H9 (cell line): ENCODE results near the gene TMOD1. TPM values are rescaled to one million over a fixed set of nuclear protein-coding genes. Genes with fewer than 3 reads are reported as not detected.
"Not testable (repeated sequence)": the region's sequence is repeated elsewhere in the genome, so short reads cannot be mapped to it uniquely, and the experiment has no call there.

ENCODE experiments used
- DNase-seq: peaks from one replicate; pipeline ENCODE4 v3.0.0-alpha.2; 2017
- H2AFZ ChIP-seq: one replicate; pipeline ENCODE4 v1.6.1; 2013; ENCODE audit warnings: mild to moderate bottlenecking, low read length, control low read depth, moderate library complexity
- H2AK5ac ChIP-seq: 2 replicates; pipeline ENCODE4 v1.6.1; 2013; ENCODE audit warnings: low read length, control low read depth, mixed read lengths; ENCODE audit not compliant: insufficient read length
- H2BK120ac ChIP-seq: one replicate; pipeline ENCODE4 v1.6.1; 2013; ENCODE audit warnings: low read depth, mild to moderate bottlenecking, low read length, control low read depth, inconsistent platforms; ENCODE audit not compliant: poor library complexity, severe bottlenecking
- H2BK12ac ChIP-seq: 2 replicates; pipeline ENCODE4 v1.6.1; 2013; ENCODE audit warnings: low read length, control low read depth, mixed read lengths, low read depth; ENCODE audit not compliant: insufficient read length
- H2BK15ac ChIP-seq: 2 replicates; pipeline ENCODE4 v1.6.1; 2013; ENCODE audit warnings: low read depth, low read length, control low read depth
- H2BK20ac ChIP-seq: one replicate; pipeline ENCODE4 v1.6.1; 2013; ENCODE audit warnings: low read depth, mild to moderate bottlenecking, low read length, control low read depth, inconsistent platforms; ENCODE audit not compliant: poor library complexity, severe bottlenecking
- H2BK5ac ChIP-seq: 2 replicates; pipeline ENCODE4 v1.6.1; 2013; ENCODE audit warnings: low read length, control low read depth, mixed read lengths; ENCODE audit not compliant: insufficient read length
- H3K14ac ChIP-seq: 2 replicates; pipeline ENCODE4 v1.6.1; 2013; ENCODE audit warnings: low read length, control low read depth; ENCODE audit not compliant: insufficient read depth
- H3K18ac ChIP-seq: 2 replicates; pipeline ENCODE4 v1.6.1; 2013; ENCODE audit warnings: low read depth, mild to moderate bottlenecking, mixed read lengths, low read length, control low read depth; ENCODE audit not compliant: insufficient read length
- H3K23ac ChIP-seq: 2 replicates; pipeline ENCODE4 v1.6.1; 2013; ENCODE audit warnings: low read length, control low read depth, mixed read lengths, low read depth; ENCODE audit not compliant: insufficient read length
- H3K23me2 ChIP-seq: 2 replicates; pipeline ENCODE4 v1.6.1; 2013; ENCODE audit warnings: low read depth, mild to moderate bottlenecking, mixed read lengths, low read length, control low read depth; ENCODE audit not compliant: insufficient read length, poor library complexity, severe bottlenecking
- H3K27ac ChIP-seq: 2 replicates; pipeline ENCODE4 v1.5.1; 2013; ENCODE audit warnings: low read length, control low read depth, mixed read lengths, low read depth; ENCODE audit not compliant: insufficient read length
- H3K27me3 ChIP-seq: 2 replicates; pipeline ENCODE4 v1.6.1; 2013; ENCODE audit warnings: low read length, control low read depth, inconsistent platforms; ENCODE audit not compliant: insufficient read depth
- H3K4ac ChIP-seq: 2 replicates; pipeline ENCODE4 v1.6.1; 2013; ENCODE audit warnings: low read depth, mild to moderate bottlenecking, control low read depth, inconsistent platforms, low read length, moderate library complexity
- H3K4me1 ChIP-seq: 2 replicates; pipeline ENCODE4 v1.6.1; 2013; ENCODE audit warnings: low read length, control low read depth, inconsistent platforms; ENCODE audit not compliant: insufficient read depth
- H3K4me2 ChIP-seq: 2 replicates; pipeline ENCODE4 v1.6.1; 2013; ENCODE audit warnings: low read length, control low read depth, mixed read lengths; ENCODE audit not compliant: insufficient read length, insufficient read depth
- H3K56ac ChIP-seq: 2 replicates; pipeline ENCODE4 v1.6.1; 2013; ENCODE audit warnings: low read depth, mild to moderate bottlenecking, mixed read lengths, low read length, control low read depth; ENCODE audit not compliant: insufficient read length
- H3K79me1 ChIP-seq: 2 replicates; pipeline ENCODE4 v1.6.1; 2013; ENCODE audit warnings: low read depth, mild to moderate bottlenecking, moderate library complexity, low read length, control low read depth, inconsistent platforms; ENCODE audit not compliant: insufficient read depth, poor library complexity, severe bottlenecking
- H3K79me2 ChIP-seq: 2 replicates; pipeline ENCODE4 v1.6.1; 2013; ENCODE audit warnings: low read length, control low read depth, inconsistent platforms; ENCODE audit not compliant: insufficient read depth
- H3K9ac ChIP-seq: 2 replicates; pipeline ENCODE4 v1.6.1; 2013; ENCODE audit warnings: low read length, control low read depth, mixed read lengths; ENCODE audit not compliant: insufficient read length; ENCODE audit errors: extremely low read depth
- H3K9me3 ChIP-seq: one replicate; pipeline ENCODE4 v1.6.1; 2013; ENCODE audit warnings: low read depth, low read length, inconsistent platforms; ENCODE audit not compliant: control insufficient read depth
- H3T11ph ChIP-seq: one replicate; pipeline ENCODE4 v1.6.1; 2013; ENCODE audit warnings: mild to moderate bottlenecking, low read length, control low read depth, inconsistent platforms
- H4K20me1 ChIP-seq: one replicate; pipeline ENCODE4 v1.6.1; 2013; ENCODE audit not compliant: control insufficient read depth, insufficient read length, insufficient read depth
- H4K5ac ChIP-seq: 2 replicates; pipeline ENCODE4 v1.6.1; 2013; ENCODE audit warnings: low read depth, mild to moderate bottlenecking, mixed read lengths, low read length, control low read depth; ENCODE audit not compliant: insufficient read length
- H4K8ac ChIP-seq: replicated peaks from 2 replicates; pipeline ENCODE4 v1.6.1; 2013; ENCODE audit warnings: low read length, control low read depth, mixed read lengths, low read depth; ENCODE audit not compliant: insufficient read length
- H4K91ac ChIP-seq: 2 replicates; pipeline ENCODE4 v1.6.1; 2013; ENCODE audit warnings: low read depth, mild to moderate bottlenecking, moderate library complexity, mixed read lengths, low read length, control low read depth; ENCODE audit not compliant: insufficient read length
- H3K27ac Mint-ChIP-seq, 3 experiments: 2 replicates in 2 of 3; 3 replicates in 1 of 3; pipeline ENCODE4 v1.8.0; 2020 to 2021; ENCODE audit warnings: mixed read lengths in 3 of 3, mild to moderate bottlenecking in 1 of 3, moderate library complexity in 1 of 3
- H3K27me3 Mint-ChIP-seq: 2 replicates; pipeline ENCODE4 v1.8.0; 2021; ENCODE audit warnings: low read depth, mild to moderate bottlenecking, moderate library complexity, mixed read lengths
- H3K36me3 Mint-ChIP-seq, 3 experiments: 2 replicates in 2 of 3; 3 replicates in 1 of 3; pipeline ENCODE4 v1.8.0; 2020 to 2021; ENCODE audit warnings: low read depth in 3 of 3, mixed read lengths in 3 of 3; ENCODE audit not compliant: insufficient read depth in 1 of 3
- H3K4me1 Mint-ChIP-seq, 2 experiments: 2 replicates each; pipeline ENCODE4 v1.8.0; 2020; ENCODE audit warnings: mixed read lengths in 2 of 2
- H3K4me3 Mint-ChIP-seq, 2 experiments: 2 replicates in 1 of 2; 3 replicates in 1 of 2; pipeline ENCODE4 v1.8.0; 2020 to 2021; ENCODE audit warnings: mild to moderate bottlenecking in 2 of 2, mixed read lengths in 2 of 2, moderate library complexity in 1 of 2
- H3K9me3 Mint-ChIP-seq, 2 experiments: 2 replicates in 1 of 2; 3 replicates in 1 of 2; pipeline ENCODE4 v1.8.0; 2020; ENCODE audit warnings: mild to moderate bottlenecking in 2 of 2, mixed read lengths in 2 of 2, moderate library complexity in 1 of 2
- WGBS: extraction: QIAGEN DNeasy Blood & Tissue Kit; methylation state at CpG from one replicate; pipeline ENCODE4 v1.1.7; 2013; ENCODE audit warnings: missing lambda C conversion rate, low lambda C conversion rate, mixed read lengths; ENCODE audit not compliant: insufficient read length; ENCODE audit errors: extremely low coverage; 5-methylcytosine and 5-hydroxymethylcytosine counted together
- total RNA-seq: library from RNA; stranded (reverse); gene quantifications from 2 replicates; pipeline ENCODE4 v1.2.1, GENCODE V29; 2021

The TMOD1 gene
- total RNA-seq, 1 experiment from 2014 or later: 0.98 TPM

DNA sequence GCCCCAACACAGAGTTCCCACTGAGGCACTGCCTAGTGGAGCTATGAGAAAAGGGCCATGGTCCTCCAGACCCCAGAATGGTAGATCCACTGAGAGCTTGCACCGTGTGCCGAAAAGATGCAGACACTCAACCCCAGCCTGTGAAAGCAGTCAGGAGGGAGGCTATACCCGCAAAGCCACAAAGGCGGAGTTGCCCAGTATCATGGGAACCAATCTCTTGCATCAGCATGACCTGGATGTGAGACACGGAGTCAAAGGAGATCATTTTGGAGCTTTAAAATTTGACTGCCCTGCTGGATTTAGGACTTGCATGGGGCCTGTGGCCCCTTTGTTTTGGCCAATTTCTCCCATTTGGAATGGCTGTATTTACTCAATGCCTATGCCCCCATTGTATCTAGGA is 121.0 kb downstream of the TMOD1 start:
- not testable (repeated sequence) for H3K79me2 ChIP-seq, H3K14ac ChIP-seq, H3K79me1 ChIP-seq, H2AK5ac ChIP-seq, H2BK15ac ChIP-seq, H3K4me1 ChIP-seq, H3K4me3 Mint-ChIP-seq, DNase-seq, H3K18ac ChIP-seq, H2AFZ ChIP-seq, H3K9me3 ChIP-seq, H2BK12ac ChIP-seq, H4K8ac ChIP-seq, H3K27ac Mint-ChIP-seq, H3K27ac ChIP-seq, H3K9ac ChIP-seq, H3K27me3 ChIP-seq, H3K4me2 ChIP-seq, H4K20me1 ChIP-seq, H3K23me2 ChIP-seq, H3K23ac ChIP-seq, H3K27me3 Mint-ChIP-seq, H4K91ac ChIP-seq, H3K56ac ChIP-seq, H2BK5ac ChIP-seq, H3K4ac ChIP-seq, H3T11ph ChIP-seq, H2BK120ac ChIP-seq, H2BK20ac ChIP-seq, H4K5ac ChIP-seq
- no CpG with 5 or more reads among the region's 5 CpGs for WGBS
- H3K36me3 Mint-ChIP-seq: peaks cover 53 to 82% (median 75%) of the 10 kb centered on the region in 3 experiments
- H3K9me3 Mint-ChIP-seq: peaks cover 30 to 32% of the 10 kb centered on the region in 2 experiments
- peaks cover 12 to 14% of the 10 kb centered on the region in 2 experiments for H3K4me1 Mint-ChIP-seq
